Right renal cortex interstitium (tissue), 3 donors: ENCODE results near the gene CORO1A. TPM values are rescaled to one million over a fixed set of nuclear protein-coding genes. Genes with fewer than 3 reads are reported as not detected.
A peak's percentile ranks its signal among the peaks of the same experiment; 100 is the strongest.
"Not testable (repeated sequence)": the region's sequence is repeated elsewhere in the genome, so short reads cannot be mapped to it uniquely, and the experiment has no call there.

Source experiments
- DNase-seq, 3 donors: peaks; one replicate each; pipeline ENCODE4 v3.0.0-alpha.2; 2013; ENCODE audit warnings: low read depth in 3 of 3, low spot score in 2 of 3
- polyA plus RNA-seq, 3 donors: library from polyadenylated mRNA; unstranded; fragments of 120-200 nt; gene quantifications; one replicate each; pipeline ENCODE4 v1.2.1, GENCODE V29; 2013; ENCODE audit not compliant: insufficient read length in 3 of 3

Gene CORO1A
- polyA plus RNA-seq, result 1 to 10 TPM; 7.2 to 9.9 (median 9.3) TPM

- peak in 2 of 3 donors; percentile 59 to 65 for DNase-seq
Observed at GRCh38 chr16:30183233-30184095, at the start of gene CORO1A. Gene CORO1A, plus strand, starts transcription at chr16:30183602. Its CDS starts 1,608 bp downstream, at chr16:30185210.

- no peak for DNase-seq
Observed at GRCh38 chr16:30136971-30137605, 46.3 kb upstream of the CORO1A start.

- no peak for DNase-seq
Observed at GRCh38 chr16:30137897-30138296, 45.5 kb upstream of the CORO1A start.

GRCh38 chr16:30139583-30140481 lies 43.6 kb upstream of the CORO1A start:
- DNase-seq, result no peak

- DNase-seq, result no peak
Observed at GRCh38 chr16:30141750-30142149, 41.7 kb upstream of the CORO1A start.

GRCh38 chr16:30142672-30143346 lies 40.6 kb upstream of the CORO1A start:
- no peak for DNase-seq

GRCh38 chr16:30143347-30143702 lies 40.1 kb upstream of the CORO1A start:
- DNase-seq, result no peak

- DNase-seq, result no peak
Observed at GRCh38 chr16:30144017-30144416, 39.4 kb upstream of the CORO1A start.

GRCh38 chr16:30144917-30145316 lies 38.5 kb upstream of the CORO1A start:
- no peak for DNase-seq

- DNase-seq, result no peak
Observed at GRCh38 chr16:30145657-30146056, 37.7 kb upstream of the CORO1A start.

- DNase-seq, result no peak
Observed at GRCh38 chr16:30147843-30148510, 35.4 kb upstream of the CORO1A start.

GRCh38 chr16:30149250-30149930 lies 34.0 kb upstream of the CORO1A start:
- no peak for DNase-seq

GRCh38 chr16:30151091-30151490 lies 32.3 kb upstream of the CORO1A start:
- no peak for DNase-seq

- DNase-seq, result no peak
Observed at GRCh38 chr16:30152517-30152916, 30.9 kb upstream of the CORO1A start.

- no peak for DNase-seq
Observed at GRCh38 chr16:30155188-30155587, 28.2 kb upstream of the CORO1A start.

- DNase-seq, result no peak
Observed at GRCh38 chr16:30157214-30157613, 26.2 kb upstream of the CORO1A start.

- DNase-seq, result no peak
Observed at GRCh38 chr16:30163538-30163937, 19.9 kb upstream of the CORO1A start.

- no peak for DNase-seq
Observed at GRCh38 chr16:30166202-30166902, 17.1 kb upstream of the CORO1A start.

GRCh38 chr16:30168746-30169145 lies 14.7 kb upstream of the CORO1A start:
- not testable (repeated sequence) for DNase-seq
